NCI-H1694 (cell line): ENCODE results near the gene TTC1.
"Not testable (repeated sequence)": the region's sequence is repeated elsewhere in the genome, so short reads cannot be mapped to it uniquely, and the experiment has no call there.

Experiments used
- DNase-seq: peaks from one replicate; lab custom pipeline; 2025; lab: John Stamatoyannopoulos, UW

Gene TTC1

DNA sequence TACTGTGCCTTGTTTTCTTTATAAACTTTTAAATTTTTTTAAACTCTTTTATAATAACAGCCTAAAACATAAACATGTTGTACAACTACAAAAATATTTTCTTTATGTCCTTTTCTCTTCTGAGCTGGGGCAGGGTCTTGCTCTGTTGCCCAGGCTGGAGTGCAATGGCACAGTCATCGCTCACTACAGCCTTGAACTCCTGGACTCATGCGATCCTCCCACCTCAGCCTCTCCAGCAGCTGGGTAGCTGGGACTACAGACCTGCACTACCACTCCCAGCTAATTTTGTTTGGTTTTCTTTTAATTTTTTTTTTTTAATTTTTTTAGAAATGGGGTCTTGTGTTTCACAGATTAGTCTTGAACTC lies 31.5 kb downstream of the TTC1 start:
- no peak for DNase-seq

DNA sequence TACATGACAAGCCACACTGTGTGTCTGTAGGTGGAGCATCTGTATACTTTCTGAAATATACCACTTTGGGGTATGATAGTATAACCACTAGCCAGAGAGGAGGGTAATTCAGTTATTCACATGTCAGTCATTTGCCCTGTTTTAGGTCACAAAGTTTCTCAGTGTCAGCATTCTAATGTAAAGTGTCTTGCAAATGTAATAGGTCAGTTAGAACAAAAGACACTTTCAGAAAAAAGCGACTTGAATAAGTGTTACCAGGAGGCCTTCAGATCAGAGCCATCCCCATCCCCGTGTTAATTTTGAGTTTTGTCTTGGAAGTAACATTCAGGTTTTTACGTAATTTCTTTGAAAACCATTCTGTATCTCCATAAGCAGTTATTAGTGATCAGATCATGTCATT lies 33.7 kb downstream of the TTC1 start:
- no peak for DNase-seq

DNA sequence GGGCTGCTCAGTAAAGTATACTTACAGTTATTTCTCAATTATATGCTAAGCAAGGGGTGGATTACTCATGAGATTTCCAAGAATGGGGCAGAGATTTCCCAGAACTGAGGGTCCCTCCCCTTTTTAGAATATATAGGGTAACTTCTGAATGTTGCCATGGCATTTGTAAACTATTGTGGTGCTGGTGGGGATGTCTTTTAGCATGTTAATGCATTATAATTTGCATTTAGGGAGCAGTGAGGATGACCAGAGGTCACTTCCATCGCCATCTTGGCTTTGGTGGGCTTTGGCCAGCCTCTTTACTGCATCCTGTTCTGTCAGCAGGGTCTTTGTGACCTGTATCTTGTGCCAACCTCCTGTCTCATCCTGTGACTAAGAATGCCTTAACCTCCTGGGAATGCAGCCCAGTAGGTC lies 35.5 kb downstream of the TTC1 start:
- DNase-seq, result no peak

DNA sequence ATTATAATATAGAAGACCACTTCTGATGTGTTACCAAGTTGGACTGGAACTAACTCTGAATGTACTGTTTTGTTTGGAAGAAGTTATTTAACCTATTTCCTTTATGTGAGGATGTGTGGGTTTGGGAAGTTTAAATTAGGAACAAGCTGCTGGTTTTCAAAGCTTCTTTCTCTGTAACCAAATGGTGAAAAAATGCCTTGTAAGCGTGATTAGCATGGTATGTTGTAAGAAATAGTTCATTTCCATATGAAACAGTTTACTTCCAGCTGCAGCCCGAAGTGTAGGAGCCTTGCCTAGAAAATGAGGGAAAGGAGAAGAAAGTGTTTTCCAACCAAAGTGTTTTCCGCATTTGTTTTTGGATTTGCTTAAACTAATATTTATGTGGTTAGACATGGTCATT lies 36.0 kb downstream of the TTC1 start:
- no peak for DNase-seq

DNA sequence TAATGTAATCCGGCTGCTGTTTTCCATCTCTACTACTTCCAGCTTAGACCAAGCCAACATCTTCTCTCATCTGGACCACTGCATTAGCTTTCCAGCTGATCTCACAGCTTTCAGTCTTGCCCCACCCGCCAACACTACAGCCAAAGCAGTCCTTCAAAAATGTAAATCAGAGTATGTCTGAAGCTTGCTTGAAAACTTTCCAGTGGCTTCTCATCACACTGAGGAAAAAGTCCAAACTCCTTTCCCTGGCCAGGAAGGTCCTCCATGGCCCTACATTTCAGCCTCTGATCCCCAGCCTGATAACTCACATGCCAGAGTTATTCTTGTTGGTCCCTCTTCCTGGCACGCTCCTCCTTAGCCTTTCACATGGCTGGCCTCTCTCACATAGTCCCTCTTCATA lies 38.5 kb downstream of the TTC1 start:
- DNase-seq, result no peak

DNA sequence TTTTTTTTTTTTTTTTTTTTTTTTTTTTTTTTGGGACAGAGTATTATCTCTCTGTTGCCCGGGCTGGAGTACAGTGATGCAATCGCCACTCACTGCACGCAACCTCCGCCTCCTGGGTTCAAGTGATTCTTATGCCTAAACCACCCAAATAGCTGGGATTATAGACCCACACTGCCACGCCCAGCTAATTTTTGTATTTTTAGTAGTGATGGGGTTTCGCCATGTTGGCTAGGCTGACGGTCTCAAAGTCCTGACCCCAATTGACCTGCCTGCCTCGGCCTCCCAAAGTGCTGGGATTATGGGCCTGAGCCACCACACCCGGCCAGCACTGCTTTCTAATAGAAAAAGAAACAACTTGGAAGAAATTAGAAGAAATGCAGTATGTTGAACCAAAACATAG lies 39.2 kb downstream of the TTC1 start:
- no peak for DNase-seq

DNA sequence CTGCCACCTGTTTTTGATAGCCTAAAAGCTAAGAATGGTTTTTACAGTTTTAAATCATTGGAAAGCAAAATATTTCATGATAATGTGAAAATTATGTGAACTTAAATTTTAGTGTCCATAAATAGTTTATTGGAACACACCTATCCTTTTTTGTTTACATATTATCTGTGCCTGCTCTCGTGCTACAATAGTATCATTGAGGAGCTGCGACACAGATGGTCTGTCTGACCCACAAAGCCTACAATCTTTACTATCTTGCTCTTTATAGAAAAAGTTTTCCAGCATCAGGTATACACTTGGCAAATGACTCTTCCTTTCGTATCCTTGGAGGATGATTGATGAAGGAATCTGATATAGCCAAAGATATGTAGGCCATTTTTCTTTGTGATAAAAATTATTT lies 40.2 kb downstream of the TTC1 start:
- no peak for DNase-seq

DNA sequence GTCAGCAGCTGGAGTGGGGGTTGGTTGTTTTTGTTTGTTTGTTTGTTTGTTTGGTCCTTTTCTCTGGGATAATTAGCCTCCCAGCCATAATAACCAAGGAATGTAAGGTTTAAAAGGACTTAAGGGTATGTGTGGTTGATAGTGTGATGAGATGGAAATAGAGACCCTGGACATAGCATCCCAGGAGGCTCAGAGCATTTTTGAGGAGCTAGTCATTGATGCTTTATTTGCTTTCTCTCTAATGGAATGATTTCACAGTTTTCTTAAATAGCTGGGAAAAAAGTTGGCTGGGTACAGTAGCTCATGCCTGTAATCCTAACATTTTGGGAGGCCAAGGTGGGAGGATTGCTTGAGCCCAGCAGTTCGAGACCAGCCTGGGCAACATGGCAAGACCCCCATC lies 45.1 kb downstream of the TTC1 start:
- DNase-seq, result no peak

DNA sequence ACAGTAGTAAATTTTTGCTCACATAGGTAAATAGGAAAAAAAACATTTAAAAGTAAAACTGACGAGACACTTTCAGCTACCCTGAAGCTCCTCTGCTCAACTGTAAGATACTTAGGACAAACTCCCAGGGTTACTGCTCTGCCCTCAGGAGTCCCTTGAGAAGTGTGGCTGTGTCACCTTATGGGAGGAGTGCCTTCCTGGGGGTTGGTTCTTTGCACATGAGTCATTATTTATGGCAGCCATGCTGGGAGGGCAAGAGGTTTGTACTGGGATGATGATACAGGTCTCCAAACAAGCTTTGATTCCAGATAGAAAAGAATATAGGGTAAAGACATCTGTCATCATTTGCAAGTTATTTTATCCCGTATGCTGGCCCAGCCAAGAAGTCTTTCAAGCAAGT lies 45.9 kb downstream of the TTC1 start:
- DNase-seq, result no peak

DNA sequence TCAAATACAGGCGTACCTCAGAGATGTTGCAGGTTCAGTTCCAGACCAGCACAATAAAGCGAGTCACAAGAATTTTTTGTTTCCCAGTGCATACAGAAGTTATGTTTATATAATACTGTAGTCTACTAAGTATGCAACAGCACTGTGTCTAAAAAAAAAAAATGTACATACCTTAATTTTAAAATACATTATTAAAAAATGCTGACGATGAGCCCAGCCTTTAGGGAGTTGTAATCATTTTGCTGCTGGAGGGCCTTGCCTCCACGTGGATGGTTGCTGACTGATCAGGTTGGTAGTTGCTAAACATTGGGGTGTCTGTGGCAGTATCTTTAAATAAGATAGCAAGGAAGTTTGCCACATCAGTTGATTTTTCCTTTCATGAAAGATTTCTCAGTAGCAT lies 48.3 kb downstream of the TTC1 start:
- no peak for DNase-seq

DNA sequence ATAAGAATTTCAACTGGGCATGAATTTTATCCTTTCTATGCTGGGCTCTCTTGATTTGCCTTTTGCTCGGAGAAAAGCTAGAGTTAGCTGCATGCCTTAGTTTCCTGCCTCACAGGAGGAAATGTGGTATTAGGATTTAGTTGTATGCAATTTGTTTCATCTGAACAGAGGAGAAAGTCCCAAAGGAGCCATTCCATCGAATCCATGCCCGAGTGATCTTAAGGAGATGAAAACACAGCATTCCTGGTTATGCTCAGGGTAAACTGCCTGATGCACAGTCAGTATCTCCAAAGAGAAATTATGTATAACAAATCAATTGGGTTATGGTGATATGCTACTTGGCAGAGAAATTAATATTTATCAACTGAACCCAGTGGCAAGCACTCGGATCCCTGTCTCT lies 51.1 kb downstream of the TTC1 start:
- DNase-seq, result no peak

DNA sequence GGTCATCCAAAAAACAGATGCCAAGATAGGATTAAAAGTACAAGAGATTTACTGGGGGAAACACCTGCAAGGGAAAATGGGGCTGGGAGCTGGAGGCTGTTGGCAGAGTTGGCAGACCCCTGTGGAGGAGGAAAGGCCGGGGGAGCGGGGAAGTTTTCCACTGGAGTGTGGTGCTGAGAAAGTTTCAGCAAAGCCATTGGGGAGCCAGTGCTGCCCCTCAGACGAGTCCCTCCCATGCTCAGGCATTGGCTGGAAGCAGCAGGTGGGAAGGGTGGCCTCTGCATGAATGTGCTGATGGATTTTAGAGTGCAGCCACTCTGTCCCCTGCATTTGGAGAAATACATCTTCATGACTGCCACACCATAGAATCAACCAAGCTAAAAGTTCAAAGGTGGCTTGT lies 52.8 kb downstream of the TTC1 start:
- no peak for DNase-seq

DNA sequence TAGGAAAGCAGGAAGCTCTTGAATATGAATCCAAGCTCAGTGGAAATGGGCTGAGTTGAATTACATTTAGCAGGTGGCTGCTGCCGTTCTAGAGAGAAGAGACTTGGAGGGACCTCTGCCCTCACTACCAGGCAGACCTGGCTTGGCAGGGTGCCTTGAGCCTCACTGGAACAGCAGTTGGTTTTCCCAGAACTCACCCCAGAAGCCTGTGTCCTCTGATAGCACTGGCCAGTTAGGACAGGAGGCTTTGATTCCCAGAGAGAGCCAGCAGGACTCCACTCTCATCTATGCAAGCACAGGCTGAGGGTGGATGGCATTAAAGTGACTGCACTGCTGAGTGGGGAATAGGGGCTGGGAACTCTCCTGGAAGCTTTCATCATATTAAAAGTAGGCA lies 55.5 kb downstream of the TTC1 start:
- DNase-seq, result no peak

DNA sequence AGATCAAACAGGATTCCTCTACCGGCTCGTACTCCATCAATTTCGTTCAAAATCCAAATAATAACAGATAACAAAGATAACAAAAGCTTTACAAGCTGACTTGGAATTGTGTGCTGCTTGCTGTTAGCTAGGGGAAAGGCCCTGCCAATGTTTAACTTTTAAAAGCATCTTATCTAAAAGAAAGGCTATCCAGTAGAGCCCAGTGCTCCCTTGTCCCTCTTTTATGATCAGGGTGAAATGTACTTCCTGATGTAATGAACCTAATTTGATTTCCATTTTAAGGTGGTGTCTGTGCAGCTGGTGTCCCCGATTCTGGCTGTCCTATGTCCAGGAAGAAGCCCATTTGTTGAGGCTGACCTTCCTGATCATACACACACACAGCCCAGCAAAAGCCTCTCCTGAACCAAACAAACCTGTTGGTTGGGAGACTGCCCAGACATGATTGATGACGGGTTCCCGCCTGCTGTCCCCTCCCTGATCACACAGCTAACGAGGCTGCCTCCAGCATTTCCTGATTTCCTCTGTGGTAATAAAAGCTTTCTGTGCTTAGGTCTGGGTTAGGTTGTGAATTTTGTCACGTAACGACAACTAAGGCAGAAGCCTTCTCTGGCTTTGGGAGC lies 56.2 kb downstream of the TTC1 start:
- no peak for DNase-seq

DNA sequence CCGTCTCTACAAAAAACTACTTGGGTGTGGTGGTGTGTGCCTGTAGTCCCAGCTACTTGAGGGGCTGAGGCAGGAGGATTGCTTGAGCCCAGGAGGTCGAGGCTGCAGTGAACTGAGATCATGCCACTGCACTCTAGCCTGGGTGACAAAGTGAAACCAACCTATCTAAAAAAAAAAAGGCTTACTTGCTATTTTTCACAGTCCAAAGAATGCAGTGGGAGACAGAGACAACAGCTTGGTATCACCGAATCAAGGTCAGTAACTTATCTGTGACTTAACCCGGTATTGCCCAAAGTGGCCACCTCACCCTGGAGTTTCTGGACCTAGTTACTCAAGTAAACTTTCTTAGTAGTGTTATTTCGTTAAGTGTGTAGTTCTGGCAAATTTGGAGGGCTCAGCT lies 60.2 kb downstream of the TTC1 start:
- not testable (repeated sequence) for DNase-seq

DNA sequence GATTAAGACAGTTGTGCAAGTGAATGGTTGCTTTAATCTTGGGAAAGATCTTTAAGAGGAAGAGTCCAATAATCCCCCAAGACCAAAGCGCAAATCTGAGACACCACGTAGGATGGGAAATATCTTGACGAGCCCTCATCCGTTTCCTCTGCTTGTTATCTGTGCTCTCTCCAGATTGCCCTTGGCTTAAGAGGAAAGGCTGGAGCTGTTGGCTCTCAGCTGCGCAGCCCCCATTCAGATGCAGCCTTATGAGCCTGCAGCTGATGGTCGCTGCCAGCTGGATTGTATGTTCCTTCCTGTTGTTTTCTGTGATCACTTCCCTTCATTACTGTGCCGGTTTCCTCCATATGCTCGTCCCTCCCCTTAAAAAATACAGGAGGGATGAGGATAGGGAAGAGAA lies 62.6 kb downstream of the TTC1 start:
- DNase-seq, result no peak

DNA sequence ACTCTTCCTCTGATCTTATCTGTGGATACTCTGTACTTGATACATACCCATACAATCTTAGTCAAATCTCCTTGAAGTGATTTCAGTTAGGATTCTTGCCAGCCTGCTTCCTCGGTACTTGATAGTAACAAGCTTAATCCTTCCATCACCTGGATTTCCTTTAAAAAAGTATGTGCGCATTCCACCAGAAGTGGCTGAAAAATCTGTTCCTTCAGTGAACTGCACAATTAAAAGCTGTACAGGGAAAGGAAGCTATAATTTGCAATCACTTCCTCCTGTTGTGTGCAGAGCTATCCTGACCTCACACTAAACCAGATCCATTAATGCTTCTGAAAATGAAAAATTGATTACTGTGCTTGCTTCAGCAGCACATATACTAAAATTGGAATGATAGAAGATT lies 63.0 kb downstream of the TTC1 start:
- DNase-seq, result no peak

DNA sequence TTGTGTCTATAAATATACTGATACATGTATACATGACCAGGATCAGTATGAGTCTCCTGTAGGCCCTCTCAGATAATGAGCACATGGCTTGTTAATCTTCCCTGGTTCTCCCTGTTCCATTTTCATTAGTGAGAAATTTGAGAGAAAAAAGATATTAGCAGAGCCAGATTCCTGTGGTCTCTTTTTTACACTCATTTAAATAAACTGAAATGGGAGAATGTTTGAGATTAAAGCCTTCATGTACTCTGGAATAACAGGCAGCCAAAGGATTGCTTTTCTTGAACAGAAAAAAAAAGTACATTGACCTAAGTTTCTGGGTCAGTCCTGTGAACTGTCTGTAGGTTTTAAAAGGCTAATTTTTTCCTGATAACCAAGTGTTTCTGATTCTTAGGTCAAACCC lies 66.1 kb downstream of the TTC1 start:
- DNase-seq, result no peak

DNA sequence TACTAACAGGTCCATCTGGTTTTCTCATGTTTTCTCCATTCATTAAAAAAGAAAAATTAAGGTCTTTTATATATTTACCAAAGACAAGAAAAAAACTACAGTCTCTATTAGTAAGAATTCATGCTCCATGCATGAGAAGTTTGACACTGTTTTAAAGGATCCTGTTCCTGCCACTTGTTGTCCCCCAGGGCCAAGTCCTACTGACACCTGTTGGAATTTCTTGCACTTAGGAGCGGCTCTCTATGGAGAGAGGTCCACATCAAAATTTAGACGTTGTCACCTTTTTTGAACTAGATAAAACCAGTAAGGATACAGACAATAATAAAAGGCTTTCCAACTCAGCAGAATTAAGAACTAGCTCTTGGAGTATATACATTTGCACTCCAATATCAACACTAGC lies 68.1 kb downstream of the TTC1 start:
- DNase-seq, result no peak

DNA sequence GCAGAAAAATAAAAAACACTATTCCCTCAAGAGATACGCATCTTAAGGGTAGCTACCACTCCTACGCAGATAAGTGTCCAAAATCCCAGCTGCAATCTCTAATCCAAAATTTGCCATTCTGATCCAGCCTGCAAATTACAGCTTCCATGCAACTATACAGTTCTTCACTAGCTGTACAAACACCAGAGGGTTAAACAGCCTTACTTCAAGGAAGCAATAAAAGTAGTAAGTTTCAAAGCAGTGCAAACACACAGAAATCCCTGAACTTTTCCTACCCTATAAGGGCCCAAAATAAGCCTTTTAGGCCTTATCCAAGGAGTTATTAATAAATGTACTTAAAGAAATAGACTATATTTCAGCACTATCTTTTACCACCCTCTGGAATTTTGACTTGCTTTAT lies 70.8 kb downstream of the TTC1 start:
- DNase-seq, result no peak

DNA sequence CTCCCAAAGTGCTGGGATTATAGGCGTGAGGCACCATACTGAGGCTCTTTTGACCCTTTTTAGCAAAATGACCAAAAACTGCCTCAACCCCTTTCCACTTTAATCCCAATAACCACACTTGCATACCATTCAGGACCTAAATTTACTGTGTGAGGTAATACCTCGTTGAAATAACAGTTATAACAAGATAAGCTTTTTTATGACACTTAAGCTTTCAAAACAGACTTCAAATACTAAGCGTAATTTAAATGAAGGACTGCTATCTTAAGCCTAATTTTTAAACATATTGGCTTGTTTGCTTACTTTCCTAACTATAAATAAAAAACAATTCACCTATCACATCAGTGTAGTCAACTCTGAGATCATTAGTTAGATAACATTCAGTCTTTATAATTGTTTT lies 72.6 kb downstream of the TTC1 start:
- DNase-seq, result no peak

DNA sequence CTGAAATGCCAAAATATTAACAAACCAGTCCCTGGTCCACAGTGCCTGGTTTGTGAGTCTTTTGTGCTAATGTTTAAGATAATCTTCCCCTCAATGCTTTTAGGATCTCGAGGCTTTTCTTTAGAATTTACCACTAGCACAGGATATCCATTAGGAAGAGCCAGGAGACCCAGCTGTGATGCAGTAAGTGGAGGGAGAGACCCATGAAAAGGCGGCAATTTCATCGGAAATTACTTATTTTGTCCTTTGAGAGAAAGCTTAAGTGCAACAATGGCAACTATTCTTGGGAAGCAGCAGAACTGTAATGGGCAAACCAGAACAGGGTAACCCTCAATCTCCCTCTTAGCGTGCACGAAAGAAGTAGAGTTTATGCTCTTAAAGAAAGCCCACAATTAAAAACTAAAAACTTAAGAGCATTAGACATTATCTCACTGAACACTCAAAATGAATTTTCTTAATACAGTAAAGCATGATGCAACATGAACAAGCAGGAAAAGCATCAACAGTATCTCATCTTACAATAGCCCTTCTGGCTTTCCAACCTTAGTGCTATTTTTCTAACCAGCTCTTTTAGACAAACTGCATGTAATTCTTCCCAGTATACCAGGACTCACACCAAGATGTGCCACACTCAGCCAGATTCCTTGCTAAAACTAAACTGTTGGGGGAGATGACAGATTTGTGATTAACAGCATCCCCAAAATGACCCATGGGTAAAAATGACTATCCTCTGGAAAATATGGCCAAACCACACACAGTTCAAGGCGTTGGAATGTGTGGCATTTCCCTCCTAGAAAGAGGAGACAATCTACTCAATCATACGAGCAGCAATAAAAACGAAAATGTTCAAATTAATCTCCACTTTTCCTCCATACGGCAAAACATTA lies 73.9 kb downstream of the TTC1 start:
- DNase-seq, result no peak

DNA sequence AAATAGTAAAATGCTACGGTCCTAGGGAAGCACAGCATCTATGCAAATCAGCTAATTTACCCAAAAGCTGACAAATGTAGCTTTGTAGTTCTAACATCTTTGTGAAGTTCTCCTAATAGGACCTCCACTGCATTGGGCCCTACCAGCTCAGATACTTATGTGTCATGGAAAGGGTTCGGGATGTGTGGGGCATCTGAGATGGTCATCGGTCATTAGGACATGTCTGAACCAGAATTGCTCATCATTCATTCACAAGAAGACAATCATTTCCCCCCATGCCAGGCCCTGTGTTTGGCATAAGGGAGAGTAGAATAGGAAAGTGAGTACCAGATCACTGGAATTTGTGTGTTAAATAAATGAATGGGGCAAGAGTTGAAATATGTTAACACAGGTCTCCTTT lies 74.6 kb downstream of the TTC1 start:
- DNase-seq, result no peak

DNA sequence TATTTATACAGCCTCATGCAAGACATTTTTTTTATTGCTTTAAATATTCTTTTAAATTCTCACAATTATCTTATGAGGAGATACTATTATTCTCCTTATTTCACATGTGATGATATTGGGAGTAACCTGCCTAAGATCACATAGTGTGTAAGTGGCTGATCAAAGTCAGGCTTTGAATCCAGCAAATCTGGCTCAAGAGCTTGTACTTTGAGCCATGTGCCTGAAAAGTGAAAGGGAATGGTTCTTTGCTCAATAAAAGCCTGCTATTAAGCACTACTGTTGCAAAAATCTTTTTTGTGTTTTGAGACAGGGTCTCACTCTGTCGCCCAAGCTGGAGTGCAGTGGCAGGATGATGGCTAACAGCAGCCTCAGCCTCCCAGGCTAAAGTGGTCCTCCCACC lies 75.2 kb downstream of the TTC1 start:
- DNase-seq, result no peak
